Measurements from ENCODE around the gene SLIT1.

DNA sequence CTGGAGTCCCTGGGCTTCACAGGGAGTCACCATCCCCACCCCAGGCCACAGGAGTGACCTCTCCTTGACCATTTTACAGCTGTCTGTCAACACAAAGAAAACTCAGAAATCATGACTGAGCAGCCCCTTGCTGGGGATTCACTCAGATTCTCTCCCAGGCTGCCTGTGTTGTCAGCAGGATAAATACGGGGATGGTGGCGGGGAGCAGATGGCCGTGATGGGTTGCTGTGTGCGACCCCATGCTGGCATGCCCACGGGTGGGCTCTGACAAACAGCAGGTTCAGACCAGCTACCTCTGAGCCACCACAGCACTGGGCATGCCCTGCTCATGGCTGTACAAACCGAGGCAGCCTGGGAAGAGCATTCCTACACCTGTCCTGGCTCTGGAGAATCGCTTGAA is 136.1 kb downstream of the SLIT1 start:
- TF ChIP-seq, protein P1, sequence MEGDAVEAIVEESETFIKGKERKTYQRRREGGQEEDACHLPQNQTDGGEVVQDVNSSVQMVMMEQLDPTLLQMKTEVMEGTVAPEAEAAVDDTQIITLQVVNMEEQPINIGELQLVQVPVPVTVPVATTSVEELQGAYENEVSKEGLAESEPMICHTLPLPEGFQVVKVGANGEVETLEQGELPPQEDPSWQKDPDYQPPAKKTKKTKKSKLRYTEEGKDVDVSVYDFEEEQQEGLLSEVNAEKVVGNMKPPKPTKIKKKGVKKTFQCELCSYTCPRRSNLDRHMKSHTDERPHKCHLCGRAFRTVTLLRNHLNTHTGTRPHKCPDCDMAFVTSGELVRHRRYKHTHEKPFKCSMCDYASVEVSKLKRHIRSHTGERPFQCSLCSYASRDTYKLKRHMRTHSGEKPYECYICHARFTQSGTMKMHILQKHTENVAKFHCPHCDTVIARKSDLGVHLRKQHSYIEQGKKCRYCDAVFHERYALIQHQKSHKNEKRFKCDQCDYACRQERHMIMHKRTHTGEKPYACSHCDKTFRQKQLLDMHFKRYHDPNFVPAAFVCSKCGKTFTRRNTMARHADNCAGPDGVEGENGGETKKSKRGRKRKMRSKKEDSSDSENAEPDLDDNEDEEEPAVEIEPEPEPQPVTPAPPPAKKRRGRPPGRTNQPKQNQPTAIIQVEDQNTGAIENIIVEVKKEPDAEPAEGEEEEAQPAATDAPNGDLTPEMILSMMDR (IDR thresholded peaks at IDR 0.05): no peak
- no peak for TF ChIP-seq POLR2A (IDR thresholded peaks at IDR 0.05)

All from uterus (tissue), 2 donors.